Measurements from ENCODE around the gene GABRR2.
"Not testable (repeated sequence)": the region's sequence is repeated elsewhere in the genome, so short reads cannot be mapped to it uniquely, and the experiment has no call there.

The GABRR2 gene

GRCh38 chr6:89255417-89255816, 59.7 kb downstream of the GABRR2 start:
- no peak for DNase-seq

GRCh38 chr6:89254569-89254968, 60.5 kb downstream of the GABRR2 start:
- DNase-seq, result no peak

GRCh38 chr6:89252907-89253306, 62.2 kb downstream of the GABRR2 start:
- DNase-seq, result no peak

- no peak for DNase-seq
These were observed 63.1 kb downstream of the GABRR2 start for GRCh38 chr6:89251976-89252375.

GRCh38 chr6:89251170-89251569, 63.9 kb downstream of the GABRR2 start:
- no peak for DNase-seq

GRCh38 chr6:89250239-89250638, 64.9 kb downstream of the GABRR2 start:
- no peak for DNase-seq

- DNase-seq, result no peak
These were observed 70.7 kb downstream of the GABRR2 start for GRCh38 chr6:89244241-89244985.

GRCh38 chr6:89243331-89243629, 71.8 kb downstream of the GABRR2 start:
- no peak for DNase-seq

GRCh38 chr6:89242574-89243330, 72.3 kb downstream of the GABRR2 start:
- peak; percentile 69 for DNase-seq

GRCh38 chr6:89239338-89239737, 75.8 kb downstream of the GABRR2 start:
- peak; percentile 20 for DNase-seq

GRCh38 chr6:89237158-89237557, 77.9 kb downstream of the GABRR2 start:
- no peak for DNase-seq

- not testable (repeated sequence) for DNase-seq
These were observed 81.5 kb downstream of the GABRR2 start for GRCh38 chr6:89233605-89234004.

GRCh38 chr6:89222712-89223039, 92.4 kb downstream of the GABRR2 start:
- DNase-seq, result no peak

GRCh38 chr6:89221971-89222711, 93.0 kb downstream of the GABRR2 start:
- DNase-seq, result no peak

- DNase-seq, result no peak
These were observed 94.0 kb downstream of the GABRR2 start for GRCh38 chr6:89221129-89221528.

GRCh38 chr6:89217299-89217910, 97.7 kb downstream of the GABRR2 start, which contains the start of gene GABRR1:
TSS of gene GABRR1 (minus strand) at chr6:89217358. CDS start at chr6:89217322, 36 bp downstream.
- no peak for DNase-seq

- DNase-seq, result no peak
These were observed 98.7 kb downstream of the GABRR2 start for GRCh38 chr6:89216411-89216810.

GRCh38 chr6:89215391-89215790, 99.7 kb downstream of the GABRR2 start:
- no peak for DNase-seq

GRCh38 chr6:89214197-89214596, 100.9 kb downstream of the GABRR2 start:
- DNase-seq, result no peak

GRCh38 chr6:89212472-89212871, 102.6 kb downstream of the GABRR2 start:
- no peak for DNase-seq

- DNase-seq, result no peak
These were observed 105.6 kb downstream of the GABRR2 start for GRCh38 chr6:89209457-89209856.

- no peak for DNase-seq
These were observed 106.5 kb downstream of the GABRR2 start for GRCh38 chr6:89208551-89208950.
